ENCODE measurements around the gene KRTAP9-7.
"Not testable (repeated sequence)": the region's sequence is repeated elsewhere in the genome, so short reads cannot be mapped to it uniquely, and the experiment has no call there.

Gene KRTAP9-7

GRCh38 chr17:41275648-41276190 lies at the start of gene KRTAP9-7:
TSS of gene KRTAP9-7 (plus strand) at chr17:41275698. CDS start at chr17:41275698, 0 bp downstream.
- not testable (repeated sequence) for H3K4me1 ChIP-seq (ENCODE audit: insufficient read depth, low read length); H3K9me3 ChIP-seq (ENCODE audit: low read length); H3K36me3 ChIP-seq (ENCODE audit: insufficient read depth, low read length); H2AFZ ChIP-seq (ENCODE audit: low read depth, low read length); H3K4me3 ChIP-seq (ENCODE audit: low read length); H3K27me3 ChIP-seq (ENCODE audit: insufficient read depth, low read length)

GRCh38 chr17:41226051-41226450 lies 49.4 kb upstream of the KRTAP9-7 start:
- Histone ChIP-seq H2AFZ (ENCODE audit: low read depth, low read length) (no peak overlapping the region), H3K9me3 (ENCODE audit: low read length) (no peaks in the 10 kb centered on the region), H3K27me3 (ENCODE audit: insufficient read depth, low read length) (no peaks in the 10 kb centered on the region), H3K4me1 (ENCODE audit: insufficient read depth, low read length) (no peaks in the 10 kb centered on the region), H3K4me3 (ENCODE audit: low read length) (no peak overlapping the region), H3K36me3 (ENCODE audit: insufficient read depth, low read length) (no peaks in the 10 kb centered on the region)

- not testable (repeated sequence) for H3K4me1 ChIP-seq (ENCODE audit: insufficient read depth, low read length); H3K9me3 ChIP-seq (ENCODE audit: low read length); H3K36me3 ChIP-seq (ENCODE audit: insufficient read depth, low read length); H3K4me3 ChIP-seq (ENCODE audit: low read length); H2AFZ ChIP-seq (ENCODE audit: low read depth, low read length); H3K27me3 ChIP-seq (ENCODE audit: insufficient read depth, low read length)
These were observed 48.9 kb upstream of the KRTAP9-7 start, which contains the start of gene KRTAP9-2 for GRCh38 chr17:41226598-41227095. TSS of gene KRTAP9-2 (plus strand) at chr17:41226648. CDS start at chr17:41226655, 7 bp downstream.

- no peak overlapping the region for H3K4me3 ChIP-seq (ENCODE audit: low read length)
- H3K27me3 ChIP-seq (ENCODE audit: insufficient read depth, low read length), result peaks cover 4% of the 10 kb centered on the region
- H3K9me3 ChIP-seq (ENCODE audit: low read length), result no peaks in the 10 kb centered on the region
- H2AFZ ChIP-seq (ENCODE audit: low read depth, low read length), result no peak overlapping the region
- H3K4me1 ChIP-seq (ENCODE audit: insufficient read depth, low read length), result peaks cover 2% of the 10 kb centered on the region
- H3K36me3 ChIP-seq (ENCODE audit: insufficient read depth, low read length), result no peaks in the 10 kb centered on the region
These were observed 45.4 kb upstream of the KRTAP9-7 start for GRCh38 chr17:41230094-41230493.

GRCh38 chr17:41231731-41232130 lies 43.8 kb upstream of the KRTAP9-7 start:
- Histone ChIP-seq H2AFZ (ENCODE audit: low read depth, low read length) (no peak overlapping the region), H3K27me3 (ENCODE audit: insufficient read depth, low read length) (peaks cover 4% of the 10 kb centered on the region), H3K4me3 (ENCODE audit: low read length) (no peak overlapping the region), H3K4me1 (ENCODE audit: insufficient read depth, low read length) (peaks cover 2% of the 10 kb centered on the region), H3K9me3 (ENCODE audit: low read length) (no peaks in the 10 kb centered on the region), H3K36me3 (ENCODE audit: insufficient read depth, low read length) (no peaks in the 10 kb centered on the region)

GRCh38 chr17:41232399-41233105 lies 42.9 kb upstream of the KRTAP9-7 start, which contains the start of gene KRTAP9-3:
TSS of gene KRTAP9-3 (plus strand) at chr17:41232449. CDS start at chr17:41232502, 53 bp downstream.
- H3K27me3 ChIP-seq (ENCODE audit: insufficient read depth, low read length); H3K36me3 ChIP-seq (ENCODE audit: insufficient read depth, low read length); H3K4me3 ChIP-seq (ENCODE audit: low read length); H3K4me1 ChIP-seq (ENCODE audit: insufficient read depth, low read length); H3K9me3 ChIP-seq (ENCODE audit: low read length); H2AFZ ChIP-seq (ENCODE audit: low read depth, low read length): not testable (repeated sequence)

GRCh38 chr17:41237116-41237515 lies 38.4 kb upstream of the KRTAP9-7 start:
- H3K9me3 ChIP-seq (ENCODE audit: low read length); H3K36me3 ChIP-seq (ENCODE audit: insufficient read depth, low read length); H3K27me3 ChIP-seq (ENCODE audit: insufficient read depth, low read length); H3K4me3 ChIP-seq (ENCODE audit: low read length); H2AFZ ChIP-seq (ENCODE audit: low read depth, low read length); H3K4me1 ChIP-seq (ENCODE audit: insufficient read depth, low read length): not testable (repeated sequence)

GRCh38 chr17:41237949-41238437 lies 37.5 kb upstream of the KRTAP9-7 start, which contains the start of gene KRTAP9-8:
TSS of gene KRTAP9-8 (plus strand) at chr17:41237999. CDS start at chr17:41238052, 53 bp downstream.
- not testable (repeated sequence) for H3K4me1 ChIP-seq (ENCODE audit: insufficient read depth, low read length); H3K27me3 ChIP-seq (ENCODE audit: insufficient read depth, low read length); H3K9me3 ChIP-seq (ENCODE audit: low read length); H3K4me3 ChIP-seq (ENCODE audit: low read length); H3K36me3 ChIP-seq (ENCODE audit: insufficient read depth, low read length); H2AFZ ChIP-seq (ENCODE audit: low read depth, low read length)

GRCh38 chr17:41246995-41247787 lies 28.3 kb upstream of the KRTAP9-7 start:
- H3K4me3 ChIP-seq (ENCODE audit: low read length); H3K4me1 ChIP-seq (ENCODE audit: insufficient read depth, low read length); H3K36me3 ChIP-seq (ENCODE audit: insufficient read depth, low read length); H3K27me3 ChIP-seq (ENCODE audit: insufficient read depth, low read length); H3K9me3 ChIP-seq (ENCODE audit: low read length); H2AFZ ChIP-seq (ENCODE audit: low read depth, low read length): not testable (repeated sequence)

- H3K36me3 ChIP-seq (ENCODE audit: insufficient read depth, low read length); H3K9me3 ChIP-seq (ENCODE audit: low read length); H3K4me1 ChIP-seq (ENCODE audit: insufficient read depth, low read length); H2AFZ ChIP-seq (ENCODE audit: low read depth, low read length); H3K4me3 ChIP-seq (ENCODE audit: low read length); H3K27me3 ChIP-seq (ENCODE audit: insufficient read depth, low read length): not testable (repeated sequence)
These were observed 25.8 kb upstream of the KRTAP9-7 start, which contains the start of gene KRTAP9-4 for GRCh38 chr17:41249637-41250240. TSS of gene KRTAP9-4 (plus strand) at chr17:41249687. CDS start at chr17:41249721, 34 bp downstream.

- Histone ChIP-seq H2AFZ (ENCODE audit: low read depth, low read length) (no peak overlapping the region), H3K4me3 (ENCODE audit: low read length) (no peak overlapping the region), H3K9me3 (ENCODE audit: low read length) (no peaks in the 10 kb centered on the region), H3K36me3 (ENCODE audit: insufficient read depth, low read length) (no peaks in the 10 kb centered on the region), H3K4me1 (ENCODE audit: insufficient read depth, low read length) (no peaks in the 10 kb centered on the region), H3K27me3 (ENCODE audit: insufficient read depth, low read length) (no peaks in the 10 kb centered on the region)
These were observed 24.2 kb upstream of the KRTAP9-7 start for GRCh38 chr17:41251261-41251660.

GRCh38 chr17:41254861-41255260 lies 20.6 kb upstream of the KRTAP9-7 start:
- no peaks in the 10 kb centered on the region for H3K27me3 ChIP-seq (ENCODE audit: insufficient read depth, low read length)

More at GRCh38 chr17:41254861-41255260, 20.6 kb upstream of the KRTAP9-7 start:
- Histone ChIP-seq H3K4me1 (ENCODE audit: insufficient read depth, low read length) (no peaks in the 10 kb centered on the region), H3K9me3 (ENCODE audit: low read length) (no peaks in the 10 kb centered on the region), H3K4me3 (ENCODE audit: low read length) (no peak overlapping the region), H3K36me3 (ENCODE audit: insufficient read depth, low read length) (no peaks in the 10 kb centered on the region), H2AFZ (ENCODE audit: low read depth, low read length) (no peak overlapping the region)

All from neuron (in vitro differentiated cells).